ENCODE measurements around the gene RNF213.
"Not testable (repeated sequence)": the region's sequence is repeated elsewhere in the genome, so short reads cannot be mapped to it uniquely, and the experiment has no call there.

GRCh38 chr17:80407917-80408316, 147.3 kb downstream of the RNF213 start:
- not testable (repeated sequence) for TF ChIP-seq CTCF (IDR thresholded peaks at IDR 0.05; ENCODE audit: control extremely low read depth in 1 of 3, insufficient read depth in 1 of 3, low read depth in 1 of 3, low read length in 3 of 3); RFX5 (IDR thresholded peaks at IDR 0.05; ENCODE audit: borderline replicate concordance, low read depth, low read length)

Data from H1 (cell line).